GM18858 (cell line): Measurements from ENCODE around the gene ITGA1.
"Not testable (repeated sequence)": the region's sequence is repeated elsewhere in the genome, so short reads cannot be mapped to it uniquely, and the experiment has no call there.

Source experiments
- ATAC-seq: cut with Tn5 transposase; IDR thresholded peaks from one replicate; pipeline ENCODE4 v1.9.1; 2021; ENCODE audit not compliant: unreplicated experiment

The ITGA1 gene

DNA sequence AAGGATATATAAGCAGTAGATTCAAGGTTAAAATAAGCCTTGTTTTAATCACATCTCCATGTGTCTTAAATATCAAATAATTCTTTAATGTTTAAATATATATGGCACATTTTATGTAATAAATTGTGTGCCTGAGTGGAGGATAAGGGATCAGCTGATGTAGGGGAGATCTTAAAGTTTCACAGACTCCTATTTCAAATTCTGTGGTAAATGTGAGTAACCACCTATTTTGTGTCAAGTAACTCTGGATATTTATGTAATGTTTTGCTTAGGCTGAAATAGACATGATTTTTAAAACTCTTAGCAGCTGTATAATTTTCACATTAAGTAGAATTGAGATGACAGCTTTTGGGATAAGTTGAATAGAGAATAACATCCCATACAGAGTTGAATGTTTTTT is 160.1 kb downstream of the ITGA1 start:
- ATAC-seq, result no peak

DNA sequence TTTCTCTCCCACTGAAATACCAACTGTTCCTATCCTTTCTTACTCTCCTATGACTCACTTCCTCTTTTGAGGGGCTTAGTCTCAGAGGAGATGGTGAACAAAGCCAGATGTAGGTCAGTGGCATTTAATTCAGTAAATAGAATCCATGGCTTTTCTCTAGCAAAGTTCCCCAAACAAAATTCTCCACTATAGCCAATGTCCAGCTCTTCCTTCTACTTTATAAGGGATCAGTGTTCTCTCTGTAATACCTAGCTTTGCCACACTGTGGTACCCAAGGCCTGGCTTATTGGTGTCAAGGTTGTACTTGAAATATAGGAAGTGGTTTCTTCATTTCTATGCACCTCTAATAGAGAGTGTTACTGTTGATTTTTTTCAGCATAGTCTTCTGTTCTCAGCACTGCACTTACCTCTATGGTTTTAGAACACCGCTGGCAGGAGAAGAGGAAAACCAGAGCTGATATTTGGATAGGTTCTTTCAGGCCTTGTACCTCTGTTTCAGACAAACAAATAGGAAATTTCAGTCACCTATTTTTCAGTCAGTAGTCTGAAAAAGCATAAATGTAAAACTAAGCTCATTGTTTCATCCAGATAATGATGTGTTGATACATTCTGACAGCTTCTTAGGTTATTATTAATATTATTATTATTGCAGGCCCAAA is 160.8 kb downstream of the ITGA1 start:
- peak; percentile 99 for ATAC-seq

DNA sequence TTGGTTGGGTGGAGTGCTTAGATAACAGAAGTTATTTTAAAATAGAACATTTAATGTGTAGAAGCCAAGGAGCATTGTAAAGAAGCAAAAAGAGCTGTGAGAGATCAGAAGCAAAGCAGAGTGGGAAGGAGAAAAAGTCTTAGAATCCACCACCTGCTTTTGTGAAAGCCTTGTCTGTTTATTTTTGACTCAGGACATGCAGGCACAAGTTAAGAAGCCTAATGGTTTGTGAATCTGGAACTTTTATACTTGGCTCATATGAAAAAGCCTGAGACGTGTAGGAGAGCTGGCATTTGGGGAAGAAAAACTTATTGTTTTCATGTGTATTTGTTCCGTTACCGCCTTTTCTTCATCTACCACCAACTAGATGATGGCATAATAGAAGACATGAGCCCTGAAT is 163.0 kb downstream of the ITGA1 start:
- ATAC-seq, result no peak

DNA sequence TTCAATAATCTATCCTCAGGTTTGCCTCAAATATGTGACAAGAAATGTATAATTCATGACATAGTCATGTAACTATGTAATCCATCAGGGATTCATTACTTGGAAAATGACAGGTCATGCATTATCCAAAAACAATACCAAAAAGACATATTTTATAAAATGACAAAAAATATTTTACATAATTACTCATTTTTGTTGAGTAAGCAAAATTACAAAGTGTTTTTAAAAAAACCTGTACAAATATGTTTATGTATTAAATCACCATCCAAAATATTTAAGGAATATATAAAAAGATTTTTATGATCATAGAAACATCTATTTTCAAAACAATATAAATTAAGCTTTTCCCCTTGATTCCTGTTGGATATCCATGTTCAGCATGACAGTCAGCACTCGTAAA is 164.8 kb downstream of the ITGA1 start:
- no peak for ATAC-seq

DNA sequence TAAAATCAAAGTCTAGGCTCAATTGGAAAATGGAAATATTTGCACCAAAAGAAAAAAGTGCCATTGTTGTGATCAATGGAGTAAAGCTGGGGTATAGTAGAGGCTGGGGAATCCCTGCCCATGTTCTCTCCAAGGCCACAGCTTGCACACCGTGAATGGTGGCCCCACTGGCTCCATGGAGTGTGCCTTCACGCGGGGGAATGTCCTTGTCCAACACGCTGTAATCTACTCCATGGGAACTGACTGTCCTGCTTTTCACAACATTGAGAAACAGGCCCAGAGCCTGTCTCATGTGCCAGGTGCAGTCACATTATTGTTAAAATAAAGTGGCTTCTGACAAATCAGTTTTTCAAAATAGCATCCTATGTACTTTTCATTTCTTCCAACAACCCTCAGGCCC is 168.3 kb downstream of the ITGA1 start:
- no peak for ATAC-seq

DNA sequence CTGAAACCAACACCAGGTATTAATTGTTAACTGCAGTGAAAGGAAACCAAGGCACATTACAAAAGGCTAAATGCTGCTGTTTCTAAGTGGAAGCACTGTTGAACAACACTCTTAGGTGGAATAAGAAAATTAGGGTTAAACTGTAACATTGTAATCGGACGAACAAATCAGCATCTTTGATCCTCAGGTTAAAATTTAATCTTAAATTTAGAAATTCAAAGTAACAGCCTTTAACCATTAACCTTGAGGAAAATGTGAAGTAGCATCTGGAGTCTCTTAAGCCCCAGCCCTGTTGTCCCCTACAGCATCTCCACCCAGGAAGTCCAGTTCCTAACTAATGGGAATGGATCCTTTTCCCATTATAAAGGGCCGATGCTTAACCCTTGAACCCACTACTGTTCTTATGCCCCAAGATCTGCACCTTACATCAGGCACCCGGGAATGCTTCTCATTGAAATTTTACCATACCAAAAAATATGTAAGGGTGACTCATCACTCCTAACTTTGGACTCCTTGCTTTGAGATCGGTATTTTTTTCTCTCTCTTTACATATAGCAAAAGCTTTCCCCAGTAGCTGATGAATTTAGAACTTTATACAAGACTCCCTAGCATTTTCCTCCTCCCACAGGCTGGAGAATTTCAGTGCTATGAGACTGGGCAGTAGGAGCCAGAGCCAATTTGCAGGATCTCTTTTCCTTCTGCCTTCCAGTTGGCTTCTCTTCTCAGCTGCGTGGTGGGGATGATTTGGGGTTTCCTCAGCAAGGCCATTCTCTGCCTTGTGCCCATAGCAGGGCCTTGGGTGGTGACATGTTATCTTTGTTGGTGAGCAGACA is 169.4 kb downstream of the ITGA1 start:
- ATAC-seq, result peak; percentile 60

DNA sequence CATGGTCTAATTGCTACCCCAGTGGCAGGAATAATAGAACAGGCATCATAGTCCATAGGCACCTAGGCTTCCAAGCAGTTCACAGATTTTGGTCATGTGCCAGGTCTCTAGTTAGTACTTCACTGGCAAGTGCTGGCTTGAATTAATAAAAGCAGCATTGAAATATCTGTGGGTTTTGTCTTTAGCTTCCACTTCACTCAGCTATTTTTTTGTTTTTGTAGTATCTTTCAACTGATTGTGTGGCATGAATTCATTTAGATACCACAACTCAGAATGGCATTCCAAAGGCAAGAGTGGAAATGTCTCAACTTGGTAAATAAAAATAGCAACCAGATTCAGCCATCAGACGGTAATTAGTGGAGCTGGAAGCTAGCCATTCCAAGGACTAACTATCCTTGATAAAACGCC is 173.6 kb downstream of the ITGA1 start:
- no peak for ATAC-seq

DNA sequence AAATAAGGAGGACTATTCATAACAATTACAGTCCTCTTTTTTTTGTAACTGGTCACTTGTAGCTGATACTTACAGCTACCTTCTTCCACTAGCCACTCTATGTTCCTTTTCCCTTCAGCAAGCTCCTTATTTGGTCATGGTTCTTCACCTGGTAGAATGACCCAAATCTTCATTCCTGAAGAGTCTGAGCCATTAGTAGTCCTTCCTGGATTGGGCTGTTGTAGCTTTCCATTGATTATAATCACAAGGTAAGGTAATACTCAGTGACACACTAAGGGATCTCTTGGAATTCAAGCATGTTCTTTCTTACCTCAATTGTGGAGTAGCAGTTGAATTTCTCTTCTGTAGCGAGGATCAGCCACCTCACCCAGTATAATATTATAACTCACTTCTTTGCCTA is 175.9 kb downstream of the ITGA1 start:
- no peak for ATAC-seq

DNA sequence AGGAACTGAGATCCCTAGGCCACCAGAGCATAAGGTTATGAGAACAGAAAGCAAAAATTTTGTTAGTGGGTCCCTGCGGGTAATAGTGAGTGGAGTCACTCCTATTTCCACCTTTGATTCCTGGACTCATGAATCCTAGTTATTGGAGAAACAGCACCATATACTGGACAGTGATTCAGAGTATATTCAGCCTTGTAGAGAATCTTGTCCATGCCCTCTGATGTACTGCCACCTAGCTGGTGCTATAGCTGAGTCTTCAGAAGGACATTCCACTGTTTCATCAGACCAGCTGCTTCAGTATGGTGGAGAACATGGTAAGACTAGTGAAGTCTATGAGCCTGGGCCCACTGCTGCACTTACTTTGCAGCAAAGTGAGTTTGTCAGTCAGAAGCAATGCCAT is 176.4 kb downstream of the ITGA1 start:
- no peak for ATAC-seq

DNA sequence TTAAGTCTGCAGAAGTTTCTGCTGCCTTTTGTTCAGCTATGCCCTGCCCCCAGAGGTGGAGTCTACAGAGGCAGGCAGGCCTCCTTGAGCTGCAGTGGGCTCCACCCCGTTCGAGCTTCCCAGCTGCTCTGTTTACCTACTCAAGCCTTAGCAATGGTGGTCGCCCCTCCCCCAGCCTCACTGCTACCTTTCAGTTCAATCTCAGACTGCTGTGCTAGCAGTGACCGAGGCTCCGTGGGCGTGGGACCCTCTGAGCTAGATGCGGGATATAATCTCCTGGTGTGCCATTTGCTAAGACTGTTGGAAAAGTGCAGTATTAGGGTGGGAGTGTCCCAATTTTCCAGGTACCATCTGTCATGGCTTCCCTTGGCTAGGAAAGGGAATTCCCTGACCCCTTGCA is 188.4 kb downstream of the ITGA1 start:
- not testable (repeated sequence) for ATAC-seq

DNA sequence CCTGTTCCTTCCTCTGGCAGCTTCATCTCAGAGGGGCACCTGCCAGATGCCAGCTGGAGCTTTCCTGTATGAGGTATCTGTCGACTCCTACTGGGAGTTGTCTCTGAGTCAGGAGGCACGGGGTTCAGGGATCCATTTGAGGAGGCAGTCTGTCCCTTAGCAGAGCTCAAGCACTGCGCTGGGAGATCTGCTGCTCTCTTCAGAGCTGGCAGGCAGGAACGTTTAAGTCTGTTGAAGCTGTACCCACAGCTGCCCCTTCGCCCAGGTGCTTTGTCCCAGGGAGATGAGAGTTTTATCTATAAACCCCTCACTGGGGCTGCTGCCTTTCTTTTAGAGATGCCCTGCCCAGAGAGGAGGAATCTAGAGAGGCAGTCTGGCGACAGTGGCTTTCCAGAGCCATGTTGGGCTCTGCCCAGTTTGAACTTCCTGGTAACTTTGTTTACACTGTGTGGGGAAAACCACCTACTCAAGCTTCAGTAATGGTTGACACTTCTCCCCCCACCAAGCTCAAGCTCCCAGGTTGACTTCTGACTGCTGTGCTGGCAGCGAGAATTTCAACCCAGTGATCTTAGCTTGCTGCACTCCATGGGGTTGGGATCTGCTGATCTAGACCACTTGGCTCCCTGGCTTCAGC is 189.7 kb downstream of the ITGA1 start:
- no peak for ATAC-seq

DNA sequence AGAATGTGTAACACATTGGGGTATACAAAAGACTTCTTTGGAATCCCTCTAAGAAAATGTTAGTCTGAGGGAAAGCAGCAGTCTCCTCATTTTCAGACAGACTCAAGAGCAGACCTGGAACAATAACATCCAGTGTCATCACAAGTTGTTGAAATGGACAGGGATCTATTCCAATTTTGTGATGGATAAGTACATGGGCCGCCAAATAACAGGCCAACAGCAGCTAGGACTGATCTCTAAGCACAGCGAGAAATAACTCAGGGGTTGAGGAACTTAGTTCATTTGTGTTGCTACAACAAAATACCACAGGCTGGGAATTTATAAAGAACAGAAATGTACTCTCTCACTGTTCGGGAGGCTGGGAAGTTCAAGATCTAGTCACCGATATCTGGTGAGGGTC is 193.8 kb downstream of the ITGA1 start:
- no peak for ATAC-seq

DNA sequence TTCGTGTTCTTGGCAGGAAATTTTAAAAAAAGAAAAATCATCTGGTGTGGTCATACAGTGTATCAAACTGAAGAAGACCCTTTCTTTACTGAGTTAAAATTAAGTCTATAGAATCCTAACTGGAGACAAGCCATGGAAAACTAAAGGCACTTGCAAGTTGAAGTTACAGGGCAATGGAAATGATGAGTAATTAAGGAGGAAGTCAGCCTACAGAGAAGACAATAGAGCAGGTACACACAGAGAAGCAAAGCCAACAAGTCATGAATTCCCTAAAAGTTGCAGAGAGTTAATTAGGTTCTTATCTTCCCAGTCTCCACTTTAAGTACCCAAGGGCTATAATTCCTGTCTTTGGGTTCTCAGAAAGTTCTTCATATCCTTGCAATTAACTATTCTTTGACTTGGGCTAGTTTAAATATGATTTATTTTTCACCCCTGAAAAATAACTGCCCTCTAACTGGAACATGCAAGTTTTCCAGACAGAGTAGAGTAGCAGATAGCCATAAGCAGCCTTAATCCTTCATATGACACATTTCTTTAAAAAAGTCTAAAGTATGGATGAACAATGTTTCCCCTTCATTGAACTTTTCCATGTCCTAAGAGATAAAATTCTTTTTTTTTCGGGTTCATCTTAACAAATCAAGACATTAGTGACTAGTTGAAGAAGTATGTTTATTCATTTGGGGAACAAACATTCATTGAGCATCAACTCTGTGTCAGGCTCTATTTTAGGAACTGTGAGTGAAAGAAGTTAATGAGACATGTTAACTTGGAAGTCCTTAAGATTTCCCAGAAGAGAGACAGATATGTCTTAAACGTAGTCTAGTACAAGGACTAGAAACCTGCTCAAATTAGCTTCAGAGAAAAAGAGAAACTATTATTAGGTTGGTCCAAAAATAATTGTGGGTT is 196.3 kb downstream of the ITGA1 start:
- ATAC-seq, result no peak

DNA sequence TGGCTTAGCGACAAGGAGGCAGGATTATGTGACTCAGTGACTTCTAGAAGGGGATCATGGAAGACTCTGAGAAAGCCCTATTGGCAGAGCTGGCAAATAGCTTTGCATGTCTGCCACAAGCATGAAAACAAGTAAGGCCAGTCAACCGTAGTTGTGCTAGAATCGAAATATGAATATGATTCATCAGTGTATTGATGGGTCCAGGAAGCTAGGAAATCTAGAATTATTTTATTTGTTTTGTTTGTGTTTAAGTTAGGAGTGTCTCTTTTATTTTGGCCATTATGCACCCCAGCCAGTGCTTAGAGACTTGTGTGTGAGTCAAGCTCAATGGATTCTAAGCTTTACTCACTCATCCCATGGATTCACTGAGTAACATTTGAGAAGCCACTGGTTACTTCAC is 197.6 kb downstream of the ITGA1 start:
- peak; percentile 50 for ATAC-seq

DNA sequence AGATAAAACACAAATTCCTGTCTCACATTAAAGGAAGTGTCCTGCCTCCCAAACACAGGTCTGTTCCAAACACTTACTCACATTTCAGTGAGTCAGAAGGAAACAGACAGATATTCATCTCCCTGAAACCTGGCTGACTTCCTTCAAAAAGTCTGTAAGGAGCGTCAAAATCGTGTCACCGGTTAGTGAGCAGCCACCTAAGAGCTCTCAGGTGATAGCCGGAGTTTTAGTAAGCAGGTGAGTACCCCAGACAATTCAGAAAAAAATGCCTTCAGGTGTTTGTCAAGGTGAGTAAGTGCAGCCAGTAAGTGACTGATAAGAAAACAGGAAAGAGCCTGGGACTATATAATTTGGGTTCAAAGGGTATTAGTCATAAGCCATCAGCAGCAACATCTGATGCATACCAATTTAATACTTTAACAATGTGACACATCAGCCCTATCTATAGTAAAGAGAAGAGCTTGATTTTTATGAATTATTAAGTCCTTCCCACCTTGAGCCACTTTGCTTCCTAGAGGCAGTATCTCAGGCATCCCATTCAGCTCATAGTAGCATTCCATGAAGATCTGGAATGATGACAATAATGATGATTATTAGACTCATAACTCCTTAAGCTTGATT is 200.1 kb downstream of the ITGA1 start:
- ATAC-seq, result no peak

DNA sequence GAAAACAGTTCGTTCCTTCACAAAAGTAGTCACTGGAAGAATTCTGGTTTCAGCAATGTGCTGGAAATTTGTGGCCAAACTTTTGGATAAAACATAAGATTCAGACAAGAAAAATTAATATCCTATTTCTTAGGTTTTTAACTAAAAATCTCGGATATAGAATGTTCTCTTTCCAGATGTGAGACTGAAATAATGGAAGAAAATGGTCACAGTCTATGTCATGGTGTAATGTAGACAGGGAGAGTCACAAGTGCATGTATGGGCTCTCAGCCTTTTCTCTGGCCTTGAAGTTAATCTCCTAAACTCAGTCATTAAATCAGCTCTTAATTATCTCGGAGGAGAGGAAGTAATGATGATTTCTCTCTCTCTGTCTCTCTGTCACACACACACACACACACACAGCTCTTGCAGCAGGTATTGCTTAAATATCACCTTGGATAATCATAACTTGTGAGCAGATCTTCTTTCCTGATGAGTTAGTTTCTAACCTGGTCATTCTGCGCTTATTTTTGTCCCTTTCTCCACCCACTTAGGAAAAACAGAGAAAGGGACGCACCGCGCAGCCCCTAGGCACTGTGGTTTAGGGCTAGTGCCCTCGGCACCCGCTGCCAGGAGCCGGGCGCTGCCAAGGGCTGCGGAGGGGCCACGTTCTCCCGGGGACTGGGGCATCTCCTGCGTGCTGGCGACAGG is 200.8 kb downstream of the ITGA1 start:
- no peak for ATAC-seq

DNA sequence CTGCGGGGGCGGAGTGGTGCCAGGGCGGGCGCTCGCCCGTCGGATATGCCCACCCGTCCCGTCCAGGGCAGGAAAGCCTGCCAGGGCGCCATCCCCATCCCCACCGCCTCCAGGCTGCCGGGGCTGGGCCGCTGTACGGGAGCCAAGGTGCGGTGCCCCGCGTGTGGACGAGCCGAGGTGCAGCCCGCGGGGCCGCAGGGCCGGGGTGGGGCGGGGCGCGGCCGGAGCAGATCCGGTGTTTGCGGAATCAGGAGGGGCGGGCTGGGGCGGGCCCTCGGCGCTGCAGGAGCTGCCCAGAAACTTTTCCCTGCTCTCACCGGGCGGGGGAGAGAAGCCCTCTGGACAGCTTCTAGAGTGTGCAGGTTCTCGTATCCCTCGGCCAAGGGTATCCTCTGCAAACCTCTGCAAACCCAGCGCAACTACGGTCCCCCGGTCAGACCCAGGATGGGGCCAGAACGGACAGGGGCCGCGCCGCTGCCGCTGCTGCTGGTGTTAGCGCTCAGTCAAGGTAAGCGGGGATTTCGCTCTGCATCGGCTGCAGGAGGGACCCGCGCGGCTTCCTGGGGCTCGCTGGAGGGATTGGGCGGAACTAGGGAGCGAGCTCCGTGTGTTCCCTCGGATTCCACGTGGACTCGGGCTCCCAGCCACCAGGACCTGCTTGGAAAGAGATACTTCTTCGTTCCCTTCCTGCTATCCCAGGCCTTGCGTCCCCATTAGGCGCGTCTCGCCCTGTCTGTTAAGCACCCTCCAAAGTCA is 201.5 kb downstream of the ITGA1 start, which contains the start of gene ITGA2:
TSS of gene ITGA2 (plus strand) at position 328 of the 756 bp plus-strand sequence. CDS start at position 445, 117 bp downstream.
- no peak for ATAC-seq

DNA sequence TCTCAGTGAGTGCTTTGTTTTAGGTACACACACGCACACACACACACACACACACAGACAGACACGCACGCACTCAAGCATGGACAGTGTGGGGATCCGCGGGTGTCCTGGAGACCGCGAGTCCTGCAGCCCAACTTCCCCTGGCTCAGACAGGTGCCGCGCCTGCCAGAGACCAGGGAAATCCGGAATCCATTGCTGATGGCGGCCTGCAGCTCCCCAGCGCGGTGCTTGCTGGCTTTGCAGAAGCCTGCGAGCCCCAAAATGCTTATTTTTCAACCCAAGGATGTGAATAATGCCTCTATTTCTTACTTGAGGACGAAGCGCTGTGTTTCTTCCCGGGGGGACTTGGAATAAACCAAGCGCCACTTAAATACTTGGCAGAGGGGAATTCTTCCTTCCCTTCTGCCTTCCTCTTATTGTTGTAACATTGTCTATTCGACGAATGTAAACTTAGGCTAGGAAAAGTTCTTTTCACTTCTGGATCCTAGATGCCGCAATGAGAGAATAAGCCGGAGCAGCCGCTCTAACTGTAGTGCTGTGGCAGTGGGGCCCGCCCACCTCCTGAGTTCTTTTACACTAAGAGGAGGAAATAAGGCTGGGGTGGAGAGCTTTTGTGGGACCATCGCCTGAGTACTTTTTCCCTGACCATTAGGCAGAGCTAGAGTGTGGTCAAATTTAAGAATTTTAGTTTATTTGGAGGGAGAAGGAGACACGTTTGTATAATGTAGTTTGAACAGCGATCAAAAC is 202.2 kb downstream of the ITGA1 start:
- ATAC-seq, result no peak

DNA sequence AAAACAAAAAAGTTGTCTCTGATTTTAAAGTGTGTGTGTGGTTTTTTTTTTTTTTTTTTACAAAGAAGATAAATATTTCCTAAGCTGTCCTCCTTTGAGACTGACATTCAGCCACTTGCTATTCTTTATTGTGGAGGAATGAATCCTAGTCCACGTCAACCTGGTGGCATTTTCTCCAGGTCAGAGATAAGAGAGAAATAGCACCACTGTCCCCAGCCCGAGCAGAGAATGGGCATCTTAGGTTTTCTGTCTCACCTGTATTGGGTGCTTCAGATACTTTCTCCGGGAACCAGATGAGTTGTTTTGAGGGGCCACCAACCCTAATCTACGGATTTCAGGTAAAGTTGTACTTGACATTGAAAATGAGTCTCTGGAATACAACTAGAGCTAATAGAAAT is 202.8 kb downstream of the ITGA1 start:
- ATAC-seq, result no peak
